Hepatocyte (in vitro differentiated cells): Measurements from ENCODE around the gene MICU1. TPM values are rescaled to one million over a fixed set of nuclear protein-coding genes. Genes with fewer than 3 reads are reported as not detected.
"Not testable (repeated sequence)": the region's sequence is repeated elsewhere in the genome, so short reads cannot be mapped to it uniquely, and the experiment has no call there.

ENCODE experiments used
- DNase-seq: peaks from one replicate; pipeline ENCODE4 v3.0.0-alpha.2; 2016; ENCODE audit warnings: low spot score
- H2AFZ ChIP-seq: fragments of 200-600 bp; sonication (generic); 2 replicates; pipeline ENCODE4 v1.6.0; 2016; ENCODE audit warnings: antibody characterized with exemption, mild to moderate bottlenecking
- H3K27ac ChIP-seq: fragments of 200-600 bp; sonication (generic); 2 replicates; pipeline ENCODE4 v1.5.1; 2016; ENCODE audit warnings: mild to moderate bottlenecking
- H3K27me3 ChIP-seq: fragments of 200-600 bp; sonication (generic); 2 replicates; pipeline ENCODE4 v1.6.1; 2016
- H3K36me3 ChIP-seq: fragments of 200-600 bp; sonication (generic); replicated peaks from 2 replicates; pipeline ENCODE4 v1.5.1; 2016; ENCODE audit warnings: low read depth; ENCODE audit not compliant: insufficient read depth
- H3K4me1 ChIP-seq: fragments of 200-600 bp; sonication (generic); 2 replicates; pipeline ENCODE4 v1.5.1; 2016; ENCODE audit warnings: mild to moderate bottlenecking, moderate library complexity; ENCODE audit not compliant: insufficient read depth
- H3K4me2 ChIP-seq: fragments of 200-600 bp; sonication (generic); 2 replicates; pipeline ENCODE4 v1.6.0; 2016
- H3K4me3 ChIP-seq: fragments of 200-600 bp; sonication (generic); 2 replicates; pipeline ENCODE4 v1.5.1; 2016; ENCODE audit warnings: mild to moderate bottlenecking
- H3K79me2 ChIP-seq: fragments of 200-600 bp; sonication (generic); 2 replicates; pipeline ENCODE4 v1.6.0; 2017; ENCODE audit warnings: mild to moderate bottlenecking
- H3K9me2 ChIP-seq: fragments of 200-600 bp; sonication (generic); replicated peaks from 2 replicates; pipeline ENCODE4 v1.6.0; 2017; ENCODE audit warnings: mild to moderate bottlenecking; ENCODE audit not compliant: insufficient read depth
- H3K9me3 ChIP-seq: fragments of 200-600 bp; sonication (generic); 2 replicates; pipeline ENCODE4 v1.5.1; 2016; ENCODE audit warnings: low read depth, mild to moderate bottlenecking
- H4K20me1 ChIP-seq: fragments of 200-600 bp; sonication (generic); 2 replicates; pipeline ENCODE4 v1.6.0; 2016; ENCODE audit warnings: mild to moderate bottlenecking; ENCODE audit not compliant: insufficient read depth, poor library complexity, severe bottlenecking
- CTCF ChIP-seq: fragments of 200-600 bp; sonication (generic); IDR thresholded peaks from 2 replicates; pipeline ENCODE4 v1.5.1; 2016; ENCODE audit warnings: antibody characterized with exemption, mild to moderate bottlenecking; ENCODE audit not compliant: poor library complexity
- EZH2 ChIP-seq: fragments of 200-600 bp; sonication (generic); IDR thresholded peaks from 2 replicates; pipeline ENCODE4 v1.6.1; 2016; ENCODE audit warnings: antibody characterized with exemption, mild to moderate bottlenecking, borderline replicate concordance
- EZH2phosphoT487 ChIP-seq: fragments of 200-600 bp; sonication (generic); IDR thresholded peaks from one replicate; pipeline ENCODE4 v1.6.1; 2018; ENCODE audit warnings: antibody characterized with exemption, mild to moderate bottlenecking, low read depth, moderate library complexity; ENCODE audit not compliant: unreplicated experiment, severe bottlenecking
- WGBS: methylation state at CpG from one replicate; pipeline ENCODE4 v1.1.6; 2016; ENCODE audit warnings: low lambda C conversion rate; ENCODE audit errors: missing lambda C conversion rate; 5-methylcytosine and 5-hydroxymethylcytosine counted together
- polyA plus RNA-seq: library from polyadenylated mRNA; unstranded; fragments of >200 nt; fragmentation: Nextera tagmentation; extraction: Ambion mirVana; gene quantifications from 2 replicates; pipeline ENCODE4 v1.2.1, GENCODE V29; 2016
- total RNA-seq: library from RNA; depleted of rRNA; stranded (reverse); fragments of >200 nt; gene quantifications from 2 replicates; pipeline ENCODE4 v1.2.3, GENCODE V29; 2014

MICU1 gene
- total and polyA plus RNA-seq, 2 experiments from 2014 or later = 34.0 to 60.1 TPM

GRCh38 chr10:72407927-72408600 lies 217.8 kb downstream of the MICU1 start:
- Histone ChIP-seq H3K36me3 (no peaks in the 10 kb centered on the region), H3K79me2 (no peaks in the 10 kb centered on the region), H4K20me1 (no peaks in the 10 kb centered on the region), H3K4me2 (no peak overlapping the region), H3K27ac (no peak overlapping the region), H3K4me3 (no peak overlapping the region), H3K9me3 (no peaks in the 10 kb centered on the region), H3K27me3 (no peaks in the 10 kb centered on the region), H3K9me2 (no peaks in the 10 kb centered on the region), H2AFZ (no peak overlapping the region), H3K4me1 (no peaks in the 10 kb centered on the region)
- no peak for DNase-seq
- TF ChIP-seq EZH2 (no peak), CTCF (no peak), EZH2phosphoT487 (no peak)
- 93% methylated on average over 7 of the region's 7 CpGs for WGBS

DNA sequence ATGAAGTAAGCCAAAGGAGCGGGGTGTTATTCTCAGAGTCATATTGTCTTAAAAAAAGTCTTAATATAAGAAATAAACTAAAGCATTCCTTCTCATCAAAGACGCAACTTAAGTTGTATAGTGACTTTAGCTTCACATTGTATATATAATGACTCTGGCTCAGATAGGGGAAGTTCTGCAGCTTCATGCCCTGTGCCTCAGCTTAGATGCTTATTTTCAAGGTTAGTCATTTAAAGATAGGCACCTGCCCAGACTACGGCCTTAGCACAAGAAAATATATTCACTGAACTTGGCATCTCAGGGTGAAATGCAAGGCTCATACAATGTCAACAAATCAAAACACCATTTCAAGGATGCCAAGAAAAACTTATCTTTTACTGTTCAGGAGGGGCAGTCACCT lies 218.4 kb downstream of the MICU1 start:
- Histone ChIP-seq H3K27me3 (no peaks in the 10 kb centered on the region), H3K9me3 (no peaks in the 10 kb centered on the region), H3K36me3 (no peaks in the 10 kb centered on the region), H3K79me2 (no peaks in the 10 kb centered on the region), H3K4me3 (no peak overlapping the region), H2AFZ (no peak overlapping the region), H3K27ac (no peak overlapping the region), H3K4me1 (no peaks in the 10 kb centered on the region), H4K20me1 (no peaks in the 10 kb centered on the region), H3K4me2 (no peak overlapping the region), H3K9me2 (no peaks in the 10 kb centered on the region)
- TF ChIP-seq CTCF (no peak), EZH2phosphoT487 (no peak), EZH2 (no peak)
- 95% methylated on average over 3 of the region's 3 CpGs for WGBS
- DNase-seq = no peak

DNA sequence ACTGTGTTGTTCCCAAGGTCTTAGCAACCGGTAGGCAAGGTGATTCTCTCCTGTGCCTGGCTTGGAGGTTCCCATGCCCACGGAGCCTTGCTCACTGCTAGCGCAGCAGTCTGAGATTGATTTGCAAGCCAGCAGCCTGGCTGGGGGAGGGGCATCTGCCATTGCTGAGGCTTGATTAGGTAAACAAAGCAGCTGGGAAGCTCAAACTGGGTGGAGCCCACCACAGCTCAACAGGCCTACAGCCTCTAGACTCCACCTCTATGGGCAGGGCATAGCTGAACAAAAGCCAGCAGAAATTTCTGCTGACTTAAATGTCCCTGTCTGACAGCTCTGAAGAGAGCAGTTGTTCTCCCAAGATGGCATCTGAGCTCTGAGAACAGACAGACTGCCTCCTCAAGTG lies 230.3 kb downstream of the MICU1 start:
- H3K4me2 ChIP-seq, H3K9me2 ChIP-seq, H2AFZ ChIP-seq, H3K27me3 ChIP-seq, H3K4me1 ChIP-seq, H3K9me3 ChIP-seq, H3K36me3 ChIP-seq, DNase-seq, H4K20me1 ChIP-seq, H3K79me2 ChIP-seq, H3K4me3 ChIP-seq, H3K27ac ChIP-seq: not testable (repeated sequence)
- 84% methylated on average over 3 of the region's 3 CpGs for WGBS

DNA sequence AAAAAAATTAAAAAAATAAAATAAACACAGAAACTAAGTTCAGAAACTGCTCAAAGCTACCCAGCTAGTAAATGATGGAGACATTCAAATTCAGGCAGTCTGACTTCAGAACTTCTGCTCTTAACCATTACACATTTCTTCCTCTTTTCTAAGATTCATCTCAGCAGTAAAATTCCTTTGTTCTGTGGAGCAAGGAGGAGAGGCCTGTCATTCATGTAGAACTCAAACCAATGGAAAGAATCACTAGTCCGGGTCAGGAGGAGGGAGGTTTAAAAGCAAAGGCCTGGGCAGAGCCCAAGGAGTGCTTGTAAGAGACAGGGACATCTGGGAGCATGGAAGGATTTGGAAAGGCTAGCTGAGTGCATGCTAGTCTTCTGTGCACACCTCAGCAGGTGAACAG lies 233.3 kb downstream of the MICU1 start:
- H3K27me3 ChIP-seq = no peaks in the 10 kb centered on the region

More for the DNA sequence above, 233.3 kb downstream of the MICU1 start:
- WGBS = 100% methylated on average over 1 of the region's 1 CpG
- DNase-seq = no peak
- Histone ChIP-seq H3K9me3 (no peaks in the 10 kb centered on the region), H3K79me2 (no peaks in the 10 kb centered on the region), H3K27ac (no peak overlapping the region), H2AFZ (no peak overlapping the region), H3K36me3 (no peaks in the 10 kb centered on the region), H3K4me1 (no peaks in the 10 kb centered on the region), H3K4me2 (no peak overlapping the region), H3K9me2 (no peaks in the 10 kb centered on the region), H3K4me3 (no peak overlapping the region), H4K20me1 (no peaks in the 10 kb centered on the region)
- TF ChIP-seq CTCF (no peak), EZH2phosphoT487 (no peak), EZH2 (no peak)
